CD4-positive, CD25-positive, alpha-beta regulatory T cell (primary cell): Measurements from ENCODE around the gene ADCY7. TPM values are rescaled to one million over a fixed set of nuclear protein-coding genes. Genes with fewer than 3 reads are reported as not detected.

ENCODE experiments used
- ATAC-seq, 2 donors: fragments of 150-1000 bp; cut with Tn5 transposase; one replicate each; pipeline ENCODE4 v1.10.0; 2021; ENCODE audit warnings: low read depth in 2 of 2, moderate number of reproducible peaks in 2 of 2, moderate library complexity in 1 of 2
- DNase-seq, 3 donors: peaks; one replicate each; pipeline versions ENCODE4 v3.0.0 to v3.0.0-alpha.2; 2012 to 2022; ENCODE audit warnings: mixed read lengths in 1 of 3
- H3K27ac ChIP-seq: one replicate; pipeline ENCODE4 v1.7.0; 2013; ENCODE audit warnings: mild to moderate bottlenecking, low read length; ENCODE audit not compliant: insufficient read depth, poor library complexity, severe bottlenecking
- H3K27me3 ChIP-seq: one replicate; pipeline ENCODE4 v1.7.0; 2013; ENCODE audit warnings: low read length; ENCODE audit not compliant: control insufficient read depth, insufficient read depth
- H3K36me3 ChIP-seq: one replicate; pipeline ENCODE4 v1.7.0; 2013; ENCODE audit warnings: mild to moderate bottlenecking, low read length, moderate library complexity; ENCODE audit not compliant: control insufficient read depth, insufficient read depth
- H3K4me1 ChIP-seq: 2 replicates; pipeline ENCODE4 v1.7.0; 2013; ENCODE audit warnings: mild to moderate bottlenecking, low read length; ENCODE audit not compliant: insufficient read depth, control insufficient read depth, poor library complexity, severe bottlenecking
- H3K4me3 ChIP-seq: one replicate; pipeline ENCODE4 v1.7.0; 2013; ENCODE audit warnings: low read depth, mild to moderate bottlenecking, low read length, moderate library complexity
- H3K9me3 ChIP-seq, 2 experiments: 1 replicate in 1 of 2; 2 replicates in 1 of 2; pipeline ENCODE4 v1.7.0; 2013; ENCODE audit warnings: low read length in 2 of 2, mild to moderate bottlenecking in 1 of 2, moderate library complexity in 1 of 2; ENCODE audit not compliant: control insufficient read depth in 2 of 2
- H3K27ac Mint-ChIP-seq, 3 donors: one replicate each; pipeline ENCODE4 v1.8.0; 2020 to 2022; ENCODE audit warnings: mild to moderate bottlenecking in 3 of 3, mixed read lengths in 3 of 3, moderate library complexity in 2 of 3
- H3K27me3 Mint-ChIP-seq: one replicate; pipeline ENCODE4 v1.8.0; 2022; ENCODE audit warnings: mild to moderate bottlenecking, mixed read lengths
- H3K36me3 Mint-ChIP-seq: one replicate; pipeline ENCODE4 v1.8.0; 2020; ENCODE audit warnings: mixed read lengths
- H3K4me1 Mint-ChIP-seq, 4 donors: one replicate each; pipeline ENCODE4 v1.8.0; 2020 to 2022; ENCODE audit warnings: mixed read lengths in 4 of 4, mild to moderate bottlenecking in 1 of 4
- H3K4me3 Mint-ChIP-seq, 4 donors: one replicate each; pipeline ENCODE4 v1.8.0; 2020 to 2022; ENCODE audit warnings: mild to moderate bottlenecking in 4 of 4, mixed read lengths in 4 of 4, moderate library complexity in 3 of 4
- H3K9me3 Mint-ChIP-seq, 7 donors: one replicate each; pipeline ENCODE4 v1.8.0; 2020 to 2022; ENCODE audit warnings: mixed read lengths in 7 of 7, mild to moderate bottlenecking in 3 of 7, moderate library complexity in 2 of 7
- polyA plus RNA-seq, 4 donors: library from polyadenylated mRNA; unstranded; fragments of 300-500 nt; fragmentation: Illumina TruSeq; gene quantifications; one replicate each; pipeline ENCODE4 v1.2.3, GENCODE V29; 2021
- total RNA-seq: library from RNA; stranded (reverse); gene quantifications from one replicate; pipeline ENCODE4 v1.2.3, GENCODE V29; 2022

Gene ADCY7
- total and polyA plus RNA-seq, 5 donors from 2014 or later = 33.1 to 233 (median 50.2) TPM

DNA sequence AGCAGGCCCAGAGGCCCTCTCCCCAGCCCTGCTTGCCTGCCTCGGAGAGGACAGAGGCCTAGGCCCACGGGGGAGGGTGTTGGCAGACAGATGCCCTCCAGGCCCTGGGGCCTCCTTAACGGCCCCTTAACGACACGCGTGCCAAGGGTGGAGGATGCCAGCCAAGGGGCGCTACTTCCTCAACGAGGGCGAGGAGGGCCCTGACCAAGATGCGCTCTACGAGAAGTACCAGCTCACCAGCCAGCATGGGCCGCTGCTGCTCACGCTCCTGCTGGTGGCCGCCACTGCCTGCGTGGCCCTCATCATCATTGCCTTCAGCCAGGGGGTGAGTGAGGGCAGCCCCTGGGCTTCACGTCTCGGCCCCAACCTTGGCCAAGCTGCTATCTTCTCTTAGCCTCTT, 21.7 kb downstream of the ADCY7 start:
- Histone ChIP-seq H3K4me3 (no peak overlapping the region), H3K9me3 (no peaks in the 10 kb centered on the region), H3K36me3 (peaks cover 59% of the 10 kb centered on the region), H3K27me3 (no peaks in the 10 kb centered on the region), H3K4me1 (peaks cover 39% of the 10 kb centered on the region), H3K27ac (no peak overlapping the region)
- Mint-ChIP-seq H3K4me3 (no peak overlapping the region), H3K36me3 (peaks cover 17% of the 10 kb centered on the region), H3K9me3 (peaks cover 0 to 1% (median 0%) of the 10 kb centered on the region in 7 donors), H3K4me1 (peaks cover 0 to 49% (median 24%) of the 10 kb centered on the region in 4 donors), H3K27me3 (no peaks in the 10 kb centered on the region), H3K27ac (no peak overlapping the region)
- DNase-seq (no peak), ATAC-seq (no peak)

DNA sequence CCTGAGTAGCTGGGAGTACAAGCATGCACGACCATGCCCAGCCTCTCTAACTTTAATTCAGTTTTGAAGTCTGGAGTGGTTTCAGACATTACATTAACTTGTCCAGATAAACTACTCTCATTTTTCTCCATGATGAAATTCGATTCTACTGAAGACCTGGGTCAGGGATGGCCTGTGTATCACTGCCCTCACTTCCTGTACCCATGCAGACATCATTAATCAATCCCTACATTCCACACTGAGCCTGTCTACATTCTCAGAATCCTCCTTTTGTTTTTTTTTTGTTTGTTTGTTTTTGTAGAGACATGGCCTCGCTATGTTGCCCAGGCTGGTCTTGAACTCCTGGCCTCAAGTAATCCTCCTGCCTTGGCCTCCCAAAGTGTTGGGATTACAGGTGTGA, 22.6 kb downstream of the ADCY7 start:
- Mint-ChIP-seq H3K4me3 (peak overlapping the region in 1 of 4 donors; percentile 54), H3K4me1 (peaks cover 0 to 41% (median 16%) of the 10 kb centered on the region in 4 donors), H3K9me3 (peaks cover 0 to 1% (median 0%) of the 10 kb centered on the region in 7 donors), H3K36me3 (peaks cover 18% of the 10 kb centered on the region), H3K27me3 (no peaks in the 10 kb centered on the region), H3K27ac (peak overlapping the region; percentile 47 to 81 (median 75))
- Histone ChIP-seq H3K9me3 (no peaks in the 10 kb centered on the region), H3K36me3 (peaks cover 68% of the 10 kb centered on the region), H3K27me3 (no peaks in the 10 kb centered on the region), H3K4me1 (peaks cover 30% of the 10 kb centered on the region), H3K4me3 (no peak overlapping the region), H3K27ac (no peak overlapping the region)
- ATAC-seq (no peak), DNase-seq (no peak)

DNA sequence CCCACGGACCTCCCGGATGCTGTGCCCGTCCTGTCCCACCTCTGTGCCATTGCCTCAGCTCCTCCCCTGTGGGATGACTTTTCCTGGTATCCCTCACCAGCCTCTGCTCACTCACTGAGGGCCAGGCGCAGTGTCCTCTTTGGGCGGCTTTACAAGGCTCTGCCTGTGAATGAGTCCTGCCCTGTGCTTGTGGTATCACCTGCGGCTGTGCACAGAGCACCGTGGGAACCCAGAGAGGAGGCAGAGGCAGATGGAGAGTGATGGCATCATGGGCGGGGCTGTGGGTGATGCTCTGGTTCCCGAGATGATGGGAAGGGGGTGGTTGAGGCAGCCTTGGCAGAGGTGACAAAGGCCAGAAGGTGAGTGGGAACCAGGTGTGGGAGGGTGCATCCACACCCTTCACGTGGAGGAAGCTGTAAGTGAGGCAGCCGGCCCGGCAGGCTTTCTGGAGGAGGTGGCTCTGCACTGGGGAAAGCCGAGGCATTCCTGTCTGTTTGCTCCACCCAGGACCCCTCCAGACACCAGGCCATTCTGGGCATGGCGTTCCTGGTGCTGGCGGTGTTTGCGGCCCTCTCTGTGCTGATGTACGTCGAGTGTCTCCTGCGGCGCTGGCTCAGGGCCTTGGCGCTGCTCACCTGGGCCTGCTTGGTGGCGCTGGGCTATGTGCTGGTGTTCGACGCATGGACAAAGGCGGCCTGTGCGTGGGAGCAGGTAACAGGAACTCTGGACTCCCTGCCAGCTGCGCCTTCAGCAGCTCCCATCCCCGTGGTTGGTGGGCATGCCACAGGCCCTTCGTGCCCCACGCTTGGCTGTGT, 23.8 kb downstream of the ADCY7 start:
- Histone ChIP-seq H3K36me3 (peaks cover 78% of the 10 kb centered on the region), H3K4me3 (no peak overlapping the region), H3K9me3 (no peaks in the 10 kb centered on the region), H3K4me1 (peaks cover 18% of the 10 kb centered on the region), H3K27ac (no peak overlapping the region), H3K27me3 (no peaks in the 10 kb centered on the region)
- H3K4me1 Mint-ChIP-seq = peaks cover 0 to 31% (median 12%) of the 10 kb centered on the region in 4 donors
- DNase-seq (no peak), ATAC-seq (no peak)
- H3K4me3 Mint-ChIP-seq = peak overlapping the region in 1 of 4 donors; percentile 76
- no peaks in the 10 kb centered on the region for H3K27me3 Mint-ChIP-seq
- peaks cover 22% of the 10 kb centered on the region for H3K36me3 Mint-ChIP-seq
- peak overlapping the region in 1 of 3 donors; percentile 25 for H3K27ac Mint-ChIP-seq
- peaks cover 0 to 1% (median 0%) of the 10 kb centered on the region in 7 donors for H3K9me3 Mint-ChIP-seq

DNA sequence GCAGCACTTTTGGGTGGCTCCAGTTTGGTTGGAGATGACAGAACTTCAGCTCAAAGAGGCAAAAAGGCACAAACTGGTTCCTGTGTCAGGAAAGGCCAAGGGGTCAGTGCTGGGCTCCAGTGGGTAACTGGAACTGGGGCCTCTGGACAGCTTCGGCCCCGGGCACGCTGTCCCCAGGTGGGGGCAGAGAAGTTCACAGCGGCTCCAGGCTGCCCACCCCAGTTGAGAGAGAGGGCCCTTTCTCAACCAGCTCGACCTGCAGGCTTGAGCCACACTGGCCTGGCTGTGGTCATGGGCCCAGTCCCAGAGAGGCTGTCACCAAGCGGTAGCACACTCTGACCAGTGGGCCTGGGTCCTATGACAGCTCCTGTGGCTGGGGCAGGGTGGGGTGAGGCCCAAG, 24.5 kb downstream of the ADCY7 start:
- Mint-ChIP-seq H3K36me3 (peaks cover 22% of the 10 kb centered on the region), H3K27ac (peak overlapping the region in 2 of 3 donors; percentile 14 to 25), H3K4me1 (peaks cover 0 to 27% (median 6%) of the 10 kb centered on the region in 4 donors), H3K9me3 (peaks cover 0 to 3% (median 0%) of the 10 kb centered on the region in 7 donors), H3K27me3 (no peaks in the 10 kb centered on the region), H3K4me3 (peak overlapping the region in 1 of 4 donors; percentile 76)
- no peaks in the 10 kb centered on the region for H3K9me3 ChIP-seq
- DNase-seq = no peak
- no peak for ATAC-seq
- H3K27me3 ChIP-seq = no peaks in the 10 kb centered on the region
- H3K4me1 ChIP-seq = peaks cover 11% of the 10 kb centered on the region
- H3K27ac ChIP-seq = no peak overlapping the region
- peaks cover 85% of the 10 kb centered on the region for H3K36me3 ChIP-seq
- H3K4me3 ChIP-seq = no peak overlapping the region

DNA sequence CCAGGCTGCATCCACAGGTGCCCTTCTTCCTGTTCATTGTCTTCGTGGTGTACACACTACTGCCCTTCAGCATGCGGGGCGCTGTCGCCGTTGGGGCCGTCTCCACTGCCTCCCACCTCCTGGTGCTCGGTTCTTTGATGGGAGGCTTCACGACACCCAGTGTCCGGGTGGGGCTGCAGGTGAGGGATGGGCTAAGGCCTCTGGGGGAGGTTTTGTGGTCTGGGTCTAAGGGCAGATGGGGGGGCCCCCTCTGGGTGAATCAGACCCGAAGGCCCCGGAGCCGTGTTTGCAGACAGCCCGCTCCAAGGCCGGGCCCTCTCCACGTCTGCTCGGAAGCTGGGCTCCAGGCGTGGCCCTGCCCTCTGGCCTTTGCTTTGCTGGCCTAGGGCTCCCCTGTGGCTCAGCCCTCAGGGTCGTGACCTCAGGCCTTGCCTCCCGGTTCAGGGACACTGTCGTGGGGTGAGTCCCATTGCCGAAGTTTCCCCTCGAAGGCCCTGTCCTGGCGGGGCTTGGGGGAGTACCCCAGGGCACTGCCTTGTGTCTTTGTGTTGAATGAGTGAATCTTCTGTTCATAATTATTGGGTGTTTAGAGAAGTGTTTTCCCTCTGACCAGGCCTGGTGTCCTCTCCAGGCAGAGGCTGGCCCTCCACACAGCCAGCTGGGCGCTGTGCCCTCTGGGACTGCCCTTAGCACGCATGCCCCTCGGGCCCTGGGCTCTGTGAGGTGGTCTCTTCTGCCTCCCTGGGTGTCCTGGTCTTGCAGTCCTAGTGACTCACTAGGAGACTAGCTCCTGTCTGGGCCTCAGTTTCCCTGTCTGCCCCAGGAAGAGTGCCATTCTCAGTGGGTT, 25.6 kb downstream of the ADCY7 start:
- H3K9me3 ChIP-seq = no peaks in the 10 kb centered on the region
- Mint-ChIP-seq H3K27ac (no peak overlapping the region), H3K36me3 (peaks cover 17% of the 10 kb centered on the region), H3K4me1 (peaks cover 0 to 18% (median 4%) of the 10 kb centered on the region in 4 donors), H3K27me3 (no peaks in the 10 kb centered on the region), H3K4me3 (no peak overlapping the region), H3K9me3 (peaks cover 0 to 3% (median 0%) of the 10 kb centered on the region in 7 donors)
- no peaks in the 10 kb centered on the region for H3K27me3 ChIP-seq
- peaks cover 2% of the 10 kb centered on the region for H3K4me1 ChIP-seq
- ATAC-seq (no peak), DNase-seq (no peak)
- peaks cover 88% of the 10 kb centered on the region for H3K36me3 ChIP-seq
- peak overlapping the region; percentile 5 for H3K27ac ChIP-seq
- H3K4me3 ChIP-seq = no peak overlapping the region

DNA sequence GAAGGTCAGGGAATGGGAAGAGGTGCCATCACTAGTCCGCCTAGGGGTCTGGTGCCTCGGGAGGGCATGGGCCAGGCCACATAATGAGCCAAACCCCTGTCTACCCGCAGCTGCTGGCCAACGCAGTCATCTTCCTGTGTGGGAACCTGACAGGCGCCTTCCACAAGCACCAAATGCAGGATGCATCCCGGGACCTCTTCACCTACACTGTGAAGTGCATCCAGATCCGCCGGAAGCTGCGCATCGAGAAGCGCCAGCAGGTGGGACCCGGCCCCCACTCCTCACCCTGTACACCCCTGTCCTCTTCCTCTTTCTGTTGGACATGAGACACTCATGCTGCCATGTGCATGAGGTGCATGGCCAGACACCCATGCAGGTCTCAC, 26.2 kb downstream of the ADCY7 start:
- ATAC-seq (no peak), DNase-seq (no peak)
- H3K27me3 Mint-ChIP-seq = no peaks in the 10 kb centered on the region
- no peaks in the 10 kb centered on the region for H3K27me3 ChIP-seq
- H3K27ac Mint-ChIP-seq = no peak overlapping the region
- H3K27ac ChIP-seq = no peak overlapping the region
- peaks cover 0 to 14% (median 4%) of the 10 kb centered on the region in 4 donors for H3K4me1 Mint-ChIP-seq
- peaks cover 17% of the 10 kb centered on the region for H3K36me3 Mint-ChIP-seq
- no peaks in the 10 kb centered on the region for H3K9me3 ChIP-seq
- H3K4me1 ChIP-seq = no peaks in the 10 kb centered on the region
- H3K9me3 Mint-ChIP-seq = peaks cover 0 to 3% (median 0%) of the 10 kb centered on the region in 7 donors
- H3K4me3 ChIP-seq = no peak overlapping the region
- H3K36me3 ChIP-seq = peaks cover 90% of the 10 kb centered on the region
- H3K4me3 Mint-ChIP-seq = no peak overlapping the region

DNA sequence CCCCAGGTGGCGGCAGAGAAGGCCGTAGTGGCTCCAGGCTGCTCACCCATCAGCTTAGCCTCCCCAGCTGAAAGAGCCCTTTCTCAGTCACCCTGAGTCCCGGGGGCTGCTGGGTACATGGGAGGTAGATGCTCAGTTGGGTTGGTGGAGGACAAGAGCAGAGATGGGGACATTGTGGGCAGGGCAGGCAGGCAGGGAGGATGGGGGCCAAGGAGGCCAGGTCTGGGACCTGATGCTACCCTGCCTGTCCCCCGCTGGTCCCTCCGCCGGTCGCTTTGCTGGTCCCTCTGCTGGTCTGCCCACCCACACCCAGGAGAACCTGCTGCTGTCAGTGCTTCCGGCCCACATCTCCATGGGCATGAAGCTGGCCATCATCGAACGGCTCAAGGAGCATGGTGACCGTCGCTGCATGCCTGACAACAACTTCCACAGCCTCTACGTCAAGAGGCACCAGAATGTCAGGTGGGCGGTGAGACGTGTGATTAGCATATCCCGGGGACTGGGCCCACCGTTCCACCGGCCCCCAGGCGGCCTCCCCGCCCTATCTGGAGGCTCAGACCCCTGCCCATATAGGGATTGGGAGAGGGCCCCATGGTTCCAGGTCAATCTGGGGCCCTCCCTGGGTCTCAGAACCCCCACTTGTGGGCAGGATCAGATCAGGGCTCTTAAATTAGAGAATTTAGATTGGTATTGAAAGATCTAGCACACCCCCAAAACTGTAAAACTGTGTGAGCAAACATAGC, 26.9 kb downstream of the ADCY7 start:
- Histone ChIP-seq H3K4me1 (no peaks in the 10 kb centered on the region), H3K4me3 (no peak overlapping the region), H3K36me3 (peaks cover 90% of the 10 kb centered on the region), H3K27me3 (no peaks in the 10 kb centered on the region), H3K9me3 (no peaks in the 10 kb centered on the region), H3K27ac (no peak overlapping the region)
- DNase-seq (no peak), ATAC-seq (no peak)
- H3K36me3 Mint-ChIP-seq = peaks cover 16% of the 10 kb centered on the region
- peaks cover 0 to 3% (median 0%) of the 10 kb centered on the region in 7 donors for H3K9me3 Mint-ChIP-seq
- no peak overlapping the region for H3K4me3 Mint-ChIP-seq
- H3K4me1 Mint-ChIP-seq = peaks cover 0 to 11% (median 4%) of the 10 kb centered on the region in 4 donors
- peak overlapping the region in 1 of 3 donors; percentile 77 for H3K27ac Mint-ChIP-seq
- no peaks in the 10 kb centered on the region for H3K27me3 Mint-ChIP-seq
